GM18511 (cell line): ENCODE measurements around the gene F13A1.

ENCODE experiments used
- ATAC-seq: cut with Tn5 transposase; IDR thresholded peaks from one replicate; pipeline ENCODE4 v1.9.1; 2021; ENCODE audit warnings: mild to moderate bottlenecking, moderate library complexity; ENCODE audit not compliant: unreplicated experiment

Gene F13A1

DNA sequence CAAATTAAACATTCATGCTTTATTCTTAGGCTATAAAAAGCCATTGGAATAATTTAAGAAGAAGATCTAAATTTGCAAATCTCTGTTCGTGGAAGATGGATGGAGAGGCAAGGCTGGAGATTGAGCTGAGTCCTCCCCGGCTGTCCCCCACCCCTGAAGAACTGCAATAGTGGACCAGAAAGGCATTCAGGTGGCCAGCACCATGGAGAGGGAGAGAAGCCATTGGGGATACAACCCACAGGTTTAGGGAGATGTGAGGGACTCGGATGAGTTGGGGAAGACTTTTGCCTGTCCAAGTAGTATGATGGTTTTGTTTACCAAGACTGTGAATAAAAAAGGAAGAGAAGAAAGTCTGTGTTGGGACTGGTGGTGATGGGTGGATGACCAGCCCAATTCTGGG, 120.8 kb downstream of the F13A1 start:
- ATAC-seq = no peak

DNA sequence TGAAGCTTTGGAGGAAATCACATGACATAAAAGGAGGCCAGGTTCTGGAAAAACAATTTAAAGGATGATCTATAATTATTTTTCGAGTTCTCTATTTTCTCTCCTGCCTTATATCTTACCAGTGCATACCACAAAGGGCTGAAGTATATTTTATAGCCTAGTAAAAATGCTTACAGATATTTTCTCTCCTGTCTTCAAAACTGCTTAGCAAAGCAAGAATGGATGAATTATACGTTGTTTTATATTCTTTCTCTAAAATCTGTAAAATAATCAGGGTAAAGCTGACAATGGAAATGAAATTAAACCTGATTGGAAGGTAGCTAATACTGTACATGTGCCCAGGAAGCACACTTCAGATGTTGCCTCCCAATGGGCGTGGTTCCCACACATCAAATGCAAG, 123.7 kb downstream of the F13A1 start:
- ATAC-seq = no peak

DNA sequence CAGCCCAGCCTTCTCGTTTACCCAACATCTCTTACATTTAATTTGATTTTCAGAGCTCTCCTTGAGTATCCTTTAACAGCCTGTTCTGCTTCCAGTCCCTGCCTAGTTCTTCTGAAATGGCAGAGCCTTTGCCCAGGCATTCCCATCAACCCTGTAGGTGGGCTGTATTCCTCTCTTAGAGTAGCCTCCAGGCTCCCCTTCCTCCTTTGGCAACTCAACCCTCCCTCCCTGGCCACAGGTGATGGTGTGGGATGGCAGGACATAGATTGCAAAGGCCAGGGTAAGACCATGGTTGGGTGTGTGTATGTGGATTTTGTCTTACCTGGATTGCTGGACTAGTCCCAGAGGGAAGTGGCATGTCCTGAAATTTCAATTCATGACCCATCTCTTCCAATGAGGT, 125.4 kb downstream of the F13A1 start:
- ATAC-seq = no peak

DNA sequence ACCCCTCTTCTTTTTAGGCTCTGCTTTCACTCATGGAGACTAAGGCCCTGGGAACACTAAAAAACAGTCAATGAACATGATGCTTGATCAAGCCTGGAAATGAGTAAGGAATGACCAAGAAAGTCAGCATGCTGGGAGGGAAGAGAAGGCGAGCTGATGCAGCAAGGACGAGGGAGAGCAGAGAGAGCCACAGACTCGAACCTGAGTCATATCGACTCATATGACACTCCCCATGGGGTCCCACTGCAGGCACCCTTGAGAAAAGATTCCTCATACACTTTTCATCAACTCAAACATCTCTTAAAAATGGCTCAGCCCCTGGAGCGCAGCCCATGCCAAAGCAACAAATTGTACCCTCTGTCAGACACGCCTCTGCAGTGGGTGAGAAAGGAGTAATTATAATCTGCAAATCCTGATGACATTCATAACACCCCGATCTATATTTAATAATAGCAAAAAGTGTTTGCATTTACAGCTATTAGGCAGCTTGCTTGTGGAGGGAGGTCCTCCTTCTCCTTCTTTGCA, 127.2 kb downstream of the F13A1 start:
- ATAC-seq = no peak

DNA sequence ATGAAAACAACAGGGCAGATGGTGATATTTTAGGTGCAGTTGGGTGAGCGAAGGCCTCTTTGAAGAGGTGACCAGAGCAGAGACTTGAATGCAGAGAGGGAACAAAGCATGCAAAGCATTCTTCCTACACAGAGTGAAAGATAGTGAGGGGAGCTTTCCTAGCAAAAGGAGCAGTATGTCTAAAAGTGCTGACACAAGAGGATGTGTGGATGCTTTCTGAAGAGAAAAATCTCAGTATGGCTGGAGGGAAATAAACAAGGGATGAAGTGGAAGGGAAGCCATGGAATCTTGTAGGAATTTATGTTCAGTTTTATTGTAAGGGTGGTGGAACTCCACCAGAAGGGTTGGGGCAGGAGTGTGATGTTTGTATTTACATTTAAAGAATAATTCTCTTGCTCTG, 128.6 kb downstream of the F13A1 start:
- no peak for ATAC-seq

- ATAC-seq = no peak
These were observed 129.0 kb downstream of the F13A1 start for GRCh38 chr6:6191476-6191875.

DNA sequence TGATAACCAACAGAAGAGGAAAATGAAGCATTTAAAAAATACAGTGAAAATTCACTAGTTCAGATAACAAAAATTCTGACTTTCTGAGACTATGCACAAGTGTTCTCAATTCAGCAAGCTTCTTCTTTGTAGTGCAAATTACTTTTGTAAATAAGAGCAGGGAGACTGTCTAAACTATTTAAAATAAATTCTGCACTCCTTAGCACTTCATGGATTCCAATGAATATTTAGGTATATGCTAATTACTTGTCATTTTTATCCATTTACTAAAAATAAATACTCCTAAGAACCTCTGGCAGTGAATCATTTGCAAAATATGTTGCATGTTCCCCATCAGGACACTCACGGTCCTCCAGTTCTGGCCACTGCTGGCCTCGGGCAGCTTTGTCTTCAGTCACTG, 139.8 kb downstream of the F13A1 start:
- no peak for ATAC-seq

- ATAC-seq = no peak
These were observed 140.4 kb downstream of the F13A1 start for GRCh38 chr6:6179858-6180623.

DNA sequence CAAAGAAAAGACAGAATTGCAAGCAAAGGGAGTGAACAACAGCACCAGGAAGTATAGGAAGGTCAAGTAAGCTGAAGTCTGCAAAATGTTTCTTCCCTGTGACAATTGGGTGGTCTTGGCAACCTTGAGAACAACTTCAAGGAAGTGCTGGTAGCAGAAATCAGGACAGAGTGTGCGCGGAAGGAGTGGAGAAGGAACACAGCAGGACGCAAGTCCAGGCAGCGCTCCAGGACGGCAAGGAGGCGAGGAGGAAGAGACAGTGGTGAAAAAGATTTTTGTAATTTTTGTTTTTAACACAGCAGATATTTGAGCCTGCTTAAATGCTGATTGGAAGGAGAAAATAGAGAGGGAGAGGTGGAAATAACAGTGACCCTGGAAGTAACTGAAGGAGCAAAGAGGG, 141.7 kb downstream of the F13A1 start:
- ATAC-seq = no peak

GRCh38 chr6:6177754-6178153, 142.7 kb downstream of the F13A1 start:
- no peak for ATAC-seq

DNA sequence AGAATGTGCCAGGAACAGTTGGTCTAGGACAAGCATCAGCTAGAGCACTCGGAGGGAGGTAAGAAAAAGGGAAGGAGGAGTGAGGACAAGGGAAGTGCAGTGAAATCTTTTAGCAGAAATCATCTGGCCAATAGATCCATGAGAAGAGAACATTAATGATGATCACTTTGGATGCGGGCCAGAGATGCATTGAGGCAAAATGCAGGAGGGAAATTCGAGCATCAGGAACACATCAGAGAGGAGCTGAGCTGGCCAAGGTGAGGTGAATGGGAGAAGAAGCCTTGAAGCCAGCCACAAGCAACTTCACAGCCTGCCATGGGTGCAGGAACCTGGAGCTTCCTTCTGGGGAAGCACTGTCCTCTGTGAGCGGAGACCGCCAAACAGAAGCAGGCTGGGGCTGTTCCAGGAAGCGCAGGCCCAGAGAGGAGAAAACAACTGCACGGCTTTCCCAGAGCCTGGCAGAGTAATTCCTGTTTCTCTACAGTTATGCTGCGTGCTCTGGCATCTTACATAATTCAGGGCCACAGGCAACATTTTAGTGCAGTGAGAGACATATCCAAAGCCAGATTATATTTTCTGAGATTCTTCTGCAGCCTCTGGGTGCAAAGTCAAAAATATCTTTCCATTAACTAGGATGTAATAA, 143.8 kb downstream of the F13A1 start:
- no peak for ATAC-seq

- no peak for ATAC-seq
These were observed 144.3 kb downstream of the F13A1 start for GRCh38 chr6:6176127-6176526.

- ATAC-seq = no peak
These were observed 151.3 kb downstream of the F13A1 start for GRCh38 chr6:6169141-6169540.

- no peak for ATAC-seq
These were observed 154.4 kb downstream of the F13A1 start for GRCh38 chr6:6166064-6166463.

GRCh38 chr6:6164367-6164766, 156.1 kb downstream of the F13A1 start:
- no peak for ATAC-seq

DNA sequence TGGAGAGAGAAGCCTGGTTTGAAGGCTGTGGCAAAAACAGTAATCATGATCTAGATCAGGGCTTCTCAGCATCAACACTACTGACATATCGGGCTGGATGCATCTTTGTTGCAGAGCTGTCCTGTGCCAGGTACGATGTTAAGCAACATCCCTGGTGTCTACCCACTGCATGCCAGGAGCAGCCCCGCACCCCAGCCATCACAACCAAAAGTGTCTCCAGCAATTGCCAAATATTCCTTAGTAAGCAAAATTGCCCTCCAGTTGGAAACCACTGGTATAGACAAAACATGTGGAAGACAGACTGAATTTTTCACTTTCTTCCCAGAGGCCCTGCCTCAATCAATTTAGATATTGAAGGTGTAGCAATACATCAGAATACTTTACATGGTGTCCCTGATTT, 166.1 kb downstream of the F13A1 start:
- ATAC-seq = no peak

DNA sequence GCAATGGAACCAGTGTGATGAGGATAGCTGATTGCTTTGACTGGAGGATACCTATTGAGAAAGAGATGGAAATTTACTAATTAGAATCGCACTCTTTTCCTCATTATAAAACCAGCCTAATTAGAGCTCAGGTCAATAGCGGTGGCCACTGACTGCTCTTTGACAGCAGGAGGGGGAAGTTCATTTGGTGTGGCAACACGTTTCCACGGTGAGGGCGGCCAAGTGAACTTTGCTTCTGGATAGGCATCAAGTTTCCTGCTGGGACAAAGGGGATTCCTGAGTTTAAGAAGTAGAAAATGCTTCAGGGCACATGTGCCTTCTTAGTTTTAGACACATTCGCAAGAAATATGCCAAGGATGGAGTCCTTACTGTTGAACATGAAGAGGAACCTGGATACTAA, 168.4 kb downstream of the F13A1 start:
- no peak for ATAC-seq

GRCh38 chr6:6148192-6148815, 172.2 kb downstream of the F13A1 start:
- ATAC-seq = no peak

DNA sequence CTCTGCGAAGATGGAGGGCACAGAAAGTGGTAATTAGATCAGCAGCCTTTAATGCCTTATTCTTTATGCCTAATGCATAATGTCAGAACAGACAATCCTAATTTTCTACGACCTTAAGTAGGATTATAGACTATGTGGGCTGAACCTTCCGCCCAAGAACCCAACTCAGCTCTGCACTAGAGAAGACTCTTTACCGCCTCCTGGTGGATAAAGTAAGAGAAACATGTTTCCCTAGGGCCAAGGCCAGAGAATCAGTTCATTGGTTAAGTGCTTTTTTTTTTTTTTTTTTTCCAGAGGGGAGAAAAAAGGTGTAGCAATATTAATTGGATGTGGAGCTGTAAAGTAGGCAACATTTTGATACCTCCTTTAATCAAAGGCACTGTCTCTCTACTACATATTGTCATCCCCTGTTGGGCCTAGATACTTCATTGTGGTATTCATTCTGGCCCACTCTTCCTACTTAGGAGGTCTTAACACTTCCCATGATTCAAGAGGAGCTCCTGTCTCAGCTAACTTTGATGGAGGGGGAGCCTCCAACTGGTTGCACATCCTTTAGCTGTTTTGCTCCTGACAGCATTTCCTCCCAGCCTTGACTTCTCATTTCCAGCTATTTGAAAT, 188.9 kb downstream of the F13A1 start:
- ATAC-seq = no peak

- ATAC-seq = no peak
These were observed 195.0 kb downstream of the F13A1 start for GRCh38 chr6:6125495-6125894.

DNA sequence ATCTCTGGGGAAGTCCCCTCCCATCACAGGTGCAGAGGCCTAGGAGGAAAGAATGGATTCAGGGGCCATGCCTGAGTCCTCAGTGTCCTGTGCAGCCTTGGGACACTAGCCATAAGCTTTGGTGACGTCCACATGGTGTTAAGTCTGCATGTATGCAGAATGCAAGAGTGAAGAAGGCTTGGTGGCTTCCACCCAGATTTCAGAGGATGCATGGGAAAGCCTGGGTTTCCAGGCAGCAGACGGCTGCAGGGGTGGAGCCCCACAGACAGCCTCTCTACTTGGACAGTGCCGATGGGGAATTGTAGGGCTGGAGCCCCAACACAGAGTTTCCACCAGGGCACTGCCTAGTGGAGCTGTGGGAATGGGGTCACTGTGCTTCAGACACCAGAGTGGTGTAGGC, 196.7 kb downstream of the F13A1 start:
- no peak for ATAC-seq

- ATAC-seq = no peak
These were observed 198.5 kb downstream of the F13A1 start for GRCh38 chr6:6121943-6122342.
